HG03196 (cell line): ENCODE measurements around the gene DOCK3.

ENCODE experiments used
- ATAC-seq: cut with Tn5 transposase; IDR thresholded peaks from one replicate; pipeline ENCODE4 v1.9.1; 2021; ENCODE audit not compliant: unreplicated experiment

The DOCK3 gene

GRCh38 chr3:51392355-51393133 lies 717.8 kb downstream of the DOCK3 start:
- no peak for ATAC-seq

- ATAC-seq, result no peak
These were observed 718.4 kb downstream of the DOCK3 start for GRCh38 chr3:51393134-51393495.

- no peak for ATAC-seq
These were observed 718.8 kb downstream of the DOCK3 start for GRCh38 chr3:51393564-51393963.

- ATAC-seq, result no peak
These were observed 719.8 kb downstream of the DOCK3 start for GRCh38 chr3:51394541-51394940.

GRCh38 chr3:51395493-51396213 lies 720.9 kb downstream of the DOCK3 start:
- no peak for ATAC-seq

GRCh38 chr3:51396401-51396800 lies 721.7 kb downstream of the DOCK3 start:
- no peak for ATAC-seq

GRCh38 chr3:51397392-51397791 lies 722.7 kb downstream of the DOCK3 start:
- no peak for ATAC-seq

GRCh38 chr3:51398595-51399310 lies 724.0 kb downstream of the DOCK3 start:
- ATAC-seq, result no peak

GRCh38 chr3:51400166-51400565 lies 725.4 kb downstream of the DOCK3 start:
- no peak for ATAC-seq

GRCh38 chr3:51401735-51402134 lies 727.0 kb downstream of the DOCK3 start:
- no peak for ATAC-seq

GRCh38 chr3:51403675-51404074 lies 728.9 kb downstream of the DOCK3 start:
- no peak for ATAC-seq

- ATAC-seq, result no peak
These were observed 733.3 kb downstream of the DOCK3 start for GRCh38 chr3:51408021-51408420.

- no peak for ATAC-seq
These were observed 734.1 kb downstream of the DOCK3 start for GRCh38 chr3:51408813-51409212.

- no peak for ATAC-seq
These were observed 747.5 kb downstream of the DOCK3 start for GRCh38 chr3:51422211-51422610.

GRCh38 chr3:51426921-51427320 lies 752.2 kb downstream of the DOCK3 start:
- no peak for ATAC-seq

GRCh38 chr3:51429138-51429537 lies 754.4 kb downstream of the DOCK3 start:
- ATAC-seq, result no peak
